ENCODE data around the gene PELI3. TPM values are rescaled to one million over a fixed set of nuclear protein-coding genes. Genes with fewer than 3 reads are reported as not detected.

The PELI3 gene
- polyA plus RNA-seq, 3 donors, result 11.3 to 13.2 (median 12.6) TPM

DNA sequence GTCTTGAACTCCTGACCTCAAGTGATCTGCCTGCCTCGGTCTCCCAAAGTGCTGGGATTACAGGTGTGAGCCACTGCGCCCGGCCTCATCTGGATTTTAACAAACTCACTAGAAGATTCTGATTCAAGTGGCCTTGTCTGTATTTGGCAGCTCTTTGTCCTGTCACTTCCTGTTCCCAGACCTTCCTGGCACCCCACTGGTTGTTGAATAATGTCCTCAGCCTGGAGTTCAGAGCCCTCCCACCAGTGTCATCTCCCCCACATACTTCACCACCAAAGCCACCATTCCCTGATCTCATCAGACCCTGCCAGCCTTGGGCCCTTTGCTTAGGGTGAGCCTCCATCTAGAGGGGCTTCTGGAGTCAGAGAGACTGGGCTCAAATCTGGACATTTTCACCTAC lies 3.3 kb downstream of the PELI3 start:
- no peak overlapping the region for H3K4me3 ChIP-seq (replicated peaks in 1 of 3; ENCODE audit: low read depth in 2 of 3, low read length in 3 of 3)
- no peaks in the 10 kb centered on the region for H3K9me3 ChIP-seq (replicated peaks in 1 of 2; ENCODE audit: control insufficient read depth in 1 of 2, insufficient read depth in 1 of 2, low read length in 2 of 2)
- H3K4me1 ChIP-seq (ENCODE audit: control insufficient read depth in 1 of 2, insufficient read depth in 2 of 2, low read length in 2 of 2), result peaks cover 19 to 27% of the 10 kb centered on the region in 2 donors
- DNase-seq, result no peak
- no peaks in the 10 kb centered on the region for H3K79me2 ChIP-seq (ENCODE audit: insufficient read depth, low read length)
- Mint-ChIP-seq H3K27me3 (ENCODE audit: low read depth in 3 of 3) (peaks cover 1 to 3% (median 2%) of the 10 kb centered on the region in 3 donors), H3K27ac (peak overlapping the region in 2 of 7 donors; percentile 59 to 88), H3K9me3 (no peaks in the 10 kb centered on the region), H3K36me3 (peaks cover 38 to 54% of the 10 kb centered on the region in 2 donors), H3K4me1 (peaks cover 29% of the 10 kb centered on the region), H3K4me3 (no peak overlapping the region)
- no peak overlapping the region for H3K4me2 ChIP-seq (replicated peaks; ENCODE audit: extremely low read depth, low read length, poor library complexity, severe bottlenecking)
- intact Hi-C loops (cut with micrococcal nuclease), result no loop called here
- TF ChIP-seq, protein P1, sequence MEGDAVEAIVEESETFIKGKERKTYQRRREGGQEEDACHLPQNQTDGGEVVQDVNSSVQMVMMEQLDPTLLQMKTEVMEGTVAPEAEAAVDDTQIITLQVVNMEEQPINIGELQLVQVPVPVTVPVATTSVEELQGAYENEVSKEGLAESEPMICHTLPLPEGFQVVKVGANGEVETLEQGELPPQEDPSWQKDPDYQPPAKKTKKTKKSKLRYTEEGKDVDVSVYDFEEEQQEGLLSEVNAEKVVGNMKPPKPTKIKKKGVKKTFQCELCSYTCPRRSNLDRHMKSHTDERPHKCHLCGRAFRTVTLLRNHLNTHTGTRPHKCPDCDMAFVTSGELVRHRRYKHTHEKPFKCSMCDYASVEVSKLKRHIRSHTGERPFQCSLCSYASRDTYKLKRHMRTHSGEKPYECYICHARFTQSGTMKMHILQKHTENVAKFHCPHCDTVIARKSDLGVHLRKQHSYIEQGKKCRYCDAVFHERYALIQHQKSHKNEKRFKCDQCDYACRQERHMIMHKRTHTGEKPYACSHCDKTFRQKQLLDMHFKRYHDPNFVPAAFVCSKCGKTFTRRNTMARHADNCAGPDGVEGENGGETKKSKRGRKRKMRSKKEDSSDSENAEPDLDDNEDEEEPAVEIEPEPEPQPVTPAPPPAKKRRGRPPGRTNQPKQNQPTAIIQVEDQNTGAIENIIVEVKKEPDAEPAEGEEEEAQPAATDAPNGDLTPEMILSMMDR (IDR thresholded peaks at IDR 0.05), result no peak
- no peaks in the 10 kb centered on the region for H3K27me3 ChIP-seq (ENCODE audit: control insufficient read depth in 2 of 2, insufficient read depth in 2 of 2, low read length in 2 of 2)
- H3K9ac ChIP-seq (ENCODE audit: insufficient read depth, low read length, poor library complexity, severe bottlenecking), result no peak overlapping the region
- H3K27ac ChIP-seq (ENCODE audit: low read depth in 1 of 2, low read length in 2 of 2), result no peak overlapping the region
- WGBS (ENCODE audit: insufficient coverage), result 96% methylated on average over 3 of the region's 3 CpGs
- peaks cover 22% of the 10 kb centered on the region for H4K20me1 ChIP-seq (ENCODE audit: insufficient read depth, low read length)
- H2AFZ ChIP-seq (ENCODE audit: insufficient read depth, low read depth, low read length, poor library complexity, severe bottlenecking), result no peak overlapping the region
- H3K36me3 ChIP-seq (replicated peaks in 1 of 2; ENCODE audit: control insufficient read depth in 1 of 2, insufficient read depth in 2 of 2, low read length in 2 of 2), result peaks cover 9 to 46% of the 10 kb centered on the region in 2 donors

GRCh38 chr11:66471142-66471541 lies 4.4 kb downstream of the PELI3 start:
- WGBS (ENCODE audit: insufficient coverage), result 100% methylated on average over 10 of the region's 16 CpGs
- H3K36me3 Mint-ChIP-seq, result peaks cover 38 to 58% of the 10 kb centered on the region in 2 donors
- H3K9me3 Mint-ChIP-seq, result no peaks in the 10 kb centered on the region
- peak overlapping the region in 2 of 7 donors; percentile 24 to 79 for H3K27ac Mint-ChIP-seq
- no peaks in the 10 kb centered on the region for H3K9me3 ChIP-seq (replicated peaks in 1 of 2; ENCODE audit: control insufficient read depth in 1 of 2, insufficient read depth in 1 of 2, low read length in 2 of 2)
- H3K27me3 ChIP-seq (ENCODE audit: control insufficient read depth in 2 of 2, insufficient read depth in 2 of 2, low read length in 2 of 2), result no peaks in the 10 kb centered on the region
- H3K27ac ChIP-seq (ENCODE audit: low read depth in 1 of 2, low read length in 2 of 2), result no peak overlapping the region
- H3K4me2 ChIP-seq (replicated peaks; ENCODE audit: extremely low read depth, low read length, poor library complexity, severe bottlenecking), result no peak overlapping the region
- peaks cover 9 to 49% of the 10 kb centered on the region in 2 donors for H3K36me3 ChIP-seq (replicated peaks in 1 of 2; ENCODE audit: control insufficient read depth in 1 of 2, insufficient read depth in 2 of 2, low read length in 2 of 2)
- peaks cover 19% of the 10 kb centered on the region for H3K4me1 Mint-ChIP-seq
- H3K4me3 ChIP-seq (replicated peaks in 1 of 3; ENCODE audit: low read depth in 2 of 3, low read length in 3 of 3), result no peak overlapping the region
- H3K79me2 ChIP-seq (ENCODE audit: insufficient read depth, low read length), result no peaks in the 10 kb centered on the region
- H4K20me1 ChIP-seq (ENCODE audit: insufficient read depth, low read length), result peaks cover 22% of the 10 kb centered on the region
- H3K4me1 ChIP-seq (ENCODE audit: control insufficient read depth in 1 of 2, insufficient read depth in 2 of 2, low read length in 2 of 2), result peaks cover 15 to 18% of the 10 kb centered on the region in 2 donors
- TF ChIP-seq, protein P1 (IDR thresholded peaks at IDR 0.05), result no peak
- no peak overlapping the region for H3K9ac ChIP-seq (ENCODE audit: insufficient read depth, low read length, poor library complexity, severe bottlenecking)
- peaks cover 0 to 1% (median 0%) of the 10 kb centered on the region in 3 donors for H3K27me3 Mint-ChIP-seq (ENCODE audit: low read depth in 3 of 3)
- H2AFZ ChIP-seq (ENCODE audit: insufficient read depth, low read depth, low read length, poor library complexity, severe bottlenecking), result no peak overlapping the region
- H3K4me3 Mint-ChIP-seq, result no peak overlapping the region
- DNase-seq, result no peak
- intact Hi-C loops (cut with micrococcal nuclease), result no loop called here
